GM12801 (cell line): ENCODE measurements around the gene CDH5.

Experiments
- TF ChIP-seq, protein P1 (sequence below): IDR thresholded peaks from one replicate; pipeline ENCODE4 v1.5.1; 2011; ENCODE audit warnings: control low read depth; ENCODE audit not compliant: insufficient read length; ENCODE audit errors: extremely low read depth

CDH5 gene

DNA sequence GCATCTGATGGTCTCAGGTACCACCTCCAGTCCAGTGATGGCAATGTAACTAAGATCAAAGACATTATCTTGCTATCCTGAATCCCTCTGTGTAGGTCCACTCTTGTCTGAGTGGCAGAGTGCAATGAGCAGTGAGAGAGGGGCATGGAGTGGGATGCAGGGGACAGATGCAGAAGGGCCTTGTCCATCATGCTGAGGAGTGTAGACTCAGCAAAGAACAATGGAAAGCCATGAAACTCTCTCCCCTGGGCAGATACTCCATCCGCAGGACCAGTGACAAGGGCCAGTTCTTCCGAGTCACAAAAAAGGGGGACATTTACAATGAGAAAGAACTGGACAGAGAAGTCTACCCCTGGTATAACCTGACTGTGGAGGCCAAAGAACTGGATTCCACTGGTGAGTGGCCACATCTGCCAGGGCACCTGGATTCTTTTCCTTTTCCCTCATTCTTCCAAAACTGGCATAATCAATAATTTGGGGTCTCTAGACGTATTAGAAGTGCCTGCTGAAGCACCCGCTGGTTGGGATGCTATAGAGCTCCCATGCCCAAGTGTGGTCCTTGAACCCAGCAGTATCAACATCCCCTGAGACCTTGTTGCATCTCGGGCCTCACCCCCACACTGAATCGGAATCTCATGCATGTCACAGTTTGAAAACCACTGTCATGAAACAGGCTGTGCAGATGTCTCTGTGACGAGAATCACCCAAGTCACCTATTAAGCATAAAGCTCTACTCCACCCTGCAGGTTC lies 29.5 kb downstream of the CDH5 start:
- TF ChIP-seq, protein P1, sequence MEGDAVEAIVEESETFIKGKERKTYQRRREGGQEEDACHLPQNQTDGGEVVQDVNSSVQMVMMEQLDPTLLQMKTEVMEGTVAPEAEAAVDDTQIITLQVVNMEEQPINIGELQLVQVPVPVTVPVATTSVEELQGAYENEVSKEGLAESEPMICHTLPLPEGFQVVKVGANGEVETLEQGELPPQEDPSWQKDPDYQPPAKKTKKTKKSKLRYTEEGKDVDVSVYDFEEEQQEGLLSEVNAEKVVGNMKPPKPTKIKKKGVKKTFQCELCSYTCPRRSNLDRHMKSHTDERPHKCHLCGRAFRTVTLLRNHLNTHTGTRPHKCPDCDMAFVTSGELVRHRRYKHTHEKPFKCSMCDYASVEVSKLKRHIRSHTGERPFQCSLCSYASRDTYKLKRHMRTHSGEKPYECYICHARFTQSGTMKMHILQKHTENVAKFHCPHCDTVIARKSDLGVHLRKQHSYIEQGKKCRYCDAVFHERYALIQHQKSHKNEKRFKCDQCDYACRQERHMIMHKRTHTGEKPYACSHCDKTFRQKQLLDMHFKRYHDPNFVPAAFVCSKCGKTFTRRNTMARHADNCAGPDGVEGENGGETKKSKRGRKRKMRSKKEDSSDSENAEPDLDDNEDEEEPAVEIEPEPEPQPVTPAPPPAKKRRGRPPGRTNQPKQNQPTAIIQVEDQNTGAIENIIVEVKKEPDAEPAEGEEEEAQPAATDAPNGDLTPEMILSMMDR, result no peak

DNA sequence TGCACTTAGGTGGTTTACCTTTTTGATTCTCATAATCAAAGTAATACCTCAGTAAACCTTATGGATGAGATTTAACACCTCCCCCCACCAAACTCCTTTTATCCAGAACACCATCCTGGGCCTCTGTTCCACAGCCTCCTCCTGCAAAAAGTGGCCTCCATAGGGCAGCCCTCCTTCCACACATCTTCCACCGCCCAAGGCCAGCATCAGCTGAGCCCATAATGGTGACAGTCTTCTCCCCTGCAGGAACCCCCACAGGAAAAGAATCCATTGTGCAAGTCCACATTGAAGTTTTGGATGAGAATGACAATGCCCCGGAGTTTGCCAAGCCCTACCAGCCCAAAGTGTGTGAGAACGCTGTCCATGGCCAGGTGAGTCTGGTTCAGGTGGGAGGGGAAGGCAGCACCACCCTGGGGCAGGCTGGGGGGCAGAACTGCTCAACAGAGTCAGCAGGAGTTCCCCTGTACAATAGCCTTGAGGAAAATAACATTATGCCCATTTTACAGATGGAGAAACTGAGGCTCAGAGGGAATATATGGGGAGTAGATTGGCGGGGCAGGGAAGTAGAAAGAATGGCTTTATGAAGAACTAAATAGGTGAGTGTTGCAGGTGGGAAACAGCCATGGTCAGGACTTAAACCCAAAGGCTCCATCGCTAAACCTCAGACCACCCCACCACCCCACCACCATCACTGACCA lies 31.4 kb downstream of the CDH5 start:
- TF ChIP-seq, protein P1, result no peak

DNA sequence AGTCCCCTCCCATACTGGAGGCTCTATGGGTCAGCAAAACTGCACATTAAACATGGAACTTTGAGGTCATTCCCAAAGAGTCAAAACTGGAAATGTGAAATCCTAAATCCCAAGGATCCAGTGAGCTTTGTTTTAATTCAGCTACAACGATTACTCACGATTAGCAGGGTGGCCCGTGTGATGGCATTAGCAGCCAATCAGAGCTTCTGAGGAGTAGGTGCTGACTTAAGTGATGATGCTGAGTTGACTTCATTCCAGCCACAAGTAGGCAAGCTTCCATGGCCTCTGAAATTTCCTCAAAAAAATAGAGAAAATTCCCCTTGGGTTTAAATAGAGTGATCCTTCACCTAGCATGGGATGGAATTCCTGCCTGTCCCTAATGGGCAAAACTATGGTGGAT lies 32.5 kb downstream of the CDH5 start:
- TF ChIP-seq, protein P1, result no peak

DNA sequence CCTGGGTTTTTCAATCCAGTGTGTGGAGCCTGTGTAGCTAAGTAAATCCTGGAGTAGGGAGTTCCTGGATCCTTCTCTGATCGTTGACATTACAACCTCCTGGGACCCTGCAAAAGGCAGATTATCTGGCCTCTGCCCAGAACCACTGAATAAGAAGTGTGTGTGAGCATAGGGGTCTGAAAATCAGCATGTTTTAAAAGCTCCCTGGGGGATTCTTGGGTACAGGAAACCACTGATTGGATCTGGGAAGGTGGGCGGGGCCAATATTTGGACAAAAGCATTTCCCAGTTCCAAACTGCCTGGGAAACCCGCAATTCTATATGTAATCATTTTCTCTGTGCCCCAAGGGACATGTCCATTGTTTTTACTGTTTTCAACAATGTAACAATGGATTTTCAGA lies 33.4 kb downstream of the CDH5 start:
- TF ChIP-seq, protein P1, result no peak

DNA sequence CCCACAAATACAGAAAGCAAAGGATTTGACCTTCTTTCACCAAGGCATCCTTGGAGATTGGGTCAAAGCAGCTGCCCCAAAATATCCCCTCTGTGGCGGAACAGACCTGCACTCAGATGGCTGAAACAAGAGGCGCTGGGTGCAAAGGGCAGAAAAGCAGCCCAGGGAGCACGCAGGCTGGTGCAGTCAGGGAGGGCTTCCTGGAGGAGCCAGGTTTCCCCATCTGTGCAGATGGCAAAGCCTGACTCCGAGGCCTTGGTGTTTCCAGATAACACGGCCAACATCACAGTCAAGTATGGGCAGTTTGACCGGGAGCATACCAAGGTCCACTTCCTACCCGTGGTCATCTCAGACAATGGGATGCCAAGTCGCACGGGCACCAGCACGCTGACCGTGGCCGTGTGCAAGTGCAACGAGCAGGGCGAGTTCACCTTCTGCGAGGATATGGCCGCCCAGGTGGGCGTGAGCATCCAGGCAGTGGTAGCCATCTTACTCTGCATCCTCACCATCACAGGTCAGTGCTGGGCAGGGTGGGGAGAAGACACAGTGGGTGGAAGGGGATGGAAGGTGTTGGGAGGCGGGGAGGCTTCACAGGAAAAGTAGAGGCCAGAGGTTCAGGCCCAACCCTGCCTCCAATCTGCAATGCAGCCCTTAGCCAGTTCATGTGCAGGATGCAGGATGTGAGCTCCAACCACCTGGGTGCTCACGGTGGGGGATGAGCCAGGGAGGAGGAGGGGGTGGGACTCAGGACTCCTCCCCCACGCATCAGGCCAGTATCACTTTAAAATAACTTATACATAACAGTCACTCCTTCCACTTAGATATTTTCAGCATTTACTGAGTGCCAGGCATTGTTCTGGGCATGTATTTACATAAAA lies 34.3 kb downstream of the CDH5 start:
- TF ChIP-seq, protein P1, result no peak

DNA sequence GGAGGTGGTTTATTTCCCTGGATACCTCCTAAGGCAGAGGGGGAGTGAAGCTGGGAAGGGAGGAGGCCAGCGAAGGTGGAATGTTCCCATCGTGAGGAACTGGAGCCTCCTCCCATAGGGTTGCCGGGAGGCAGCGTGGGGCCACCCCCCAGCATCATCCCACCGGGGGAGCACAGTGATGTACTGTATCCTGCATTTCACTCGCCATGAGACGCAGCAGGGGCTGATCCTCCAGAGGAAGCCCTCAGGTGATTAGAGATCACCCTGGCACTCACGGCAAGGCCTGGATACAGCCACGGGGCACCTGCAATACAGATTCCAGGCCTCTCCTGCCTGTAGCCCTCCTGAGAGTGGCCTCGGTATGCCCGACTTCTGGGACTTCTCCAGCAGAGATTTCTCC lies 35.1 kb downstream of the CDH5 start:
- TF ChIP-seq, protein P1, result no peak

DNA sequence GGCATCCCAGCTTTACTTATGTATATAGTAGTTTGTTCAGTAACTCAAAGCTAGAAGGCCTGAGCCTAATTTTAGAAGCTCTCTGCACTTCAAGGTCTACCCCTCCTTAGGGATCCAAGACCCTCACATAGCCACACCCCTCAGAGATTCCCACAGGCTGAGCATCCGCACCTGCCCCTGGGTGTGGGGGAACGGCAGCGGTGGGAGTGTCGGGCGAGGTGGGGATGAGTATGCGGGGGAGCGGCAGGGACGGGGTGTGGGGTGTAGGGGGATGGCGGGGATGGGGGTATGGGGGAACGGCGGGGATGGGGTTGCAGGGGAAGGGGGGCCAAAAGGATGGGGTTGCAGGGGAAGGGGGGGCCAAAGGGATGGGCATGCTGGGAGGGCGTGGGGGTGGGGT lies 35.7 kb downstream of the CDH5 start:
- TF ChIP-seq, protein P1, result no peak
